Large intestine (tissue), 3 donors: ENCODE data around the gene KRTAP10-3. TPM values are rescaled to one million over a fixed set of nuclear protein-coding genes. Genes with fewer than 3 reads are reported as not detected.
A peak's percentile ranks its signal among the peaks of the same experiment; 100 is the strongest.
"Not testable (repeated sequence)": the region's sequence is repeated elsewhere in the genome, so short reads cannot be mapped to it uniquely, and the experiment has no call there.

ENCODE experiments used
- DNase-seq, 2 donors: peaks; one replicate each; pipeline versions ENCODE4 v3.0.0 to v3.0.0-alpha.2; 2013
- H3K27ac ChIP-seq: one replicate; pipeline ENCODE4 v1.5.1; 2013; ENCODE audit warnings: low read length
- H3K27me3 ChIP-seq: 2 replicates; pipeline ENCODE4 v1.6.1; 2013; ENCODE audit warnings: low read length; ENCODE audit not compliant: control insufficient read depth, insufficient read depth
- H3K36me3 ChIP-seq: 2 replicates; pipeline ENCODE4 v1.6.1; 2013; ENCODE audit warnings: low read length; ENCODE audit not compliant: control insufficient read depth, insufficient read depth
- H3K4me1 ChIP-seq: one replicate; pipeline ENCODE4 v1.6.1; 2013; ENCODE audit warnings: low read length; ENCODE audit not compliant: control insufficient read depth, insufficient read depth
- H3K4me3 ChIP-seq: one replicate; pipeline ENCODE4 v1.5.1; 2013; ENCODE audit warnings: low read length
- H3K9me3 ChIP-seq: one replicate; pipeline ENCODE4 v1.6.1; 2013; ENCODE audit warnings: mild to moderate bottlenecking, low read depth, low read length, moderate library complexity; ENCODE audit not compliant: control insufficient read depth
- WGBS: methylation state at CpG from one replicate; pipeline ENCODE4 v1.1.5; 2013; ENCODE audit warnings: low lambda C conversion rate; ENCODE audit not compliant: insufficient coverage; 5-methylcytosine and 5-hydroxymethylcytosine counted together
- polyA plus RNA-seq: library from polyadenylated mRNA; unstranded; fragments of 120-200 nt; gene quantifications from one replicate; pipeline ENCODE4 v1.2.1, GENCODE V29; 2013

KRTAP10-3 gene
- polyA plus RNA-seq, 1 donor = not detected

DNA sequence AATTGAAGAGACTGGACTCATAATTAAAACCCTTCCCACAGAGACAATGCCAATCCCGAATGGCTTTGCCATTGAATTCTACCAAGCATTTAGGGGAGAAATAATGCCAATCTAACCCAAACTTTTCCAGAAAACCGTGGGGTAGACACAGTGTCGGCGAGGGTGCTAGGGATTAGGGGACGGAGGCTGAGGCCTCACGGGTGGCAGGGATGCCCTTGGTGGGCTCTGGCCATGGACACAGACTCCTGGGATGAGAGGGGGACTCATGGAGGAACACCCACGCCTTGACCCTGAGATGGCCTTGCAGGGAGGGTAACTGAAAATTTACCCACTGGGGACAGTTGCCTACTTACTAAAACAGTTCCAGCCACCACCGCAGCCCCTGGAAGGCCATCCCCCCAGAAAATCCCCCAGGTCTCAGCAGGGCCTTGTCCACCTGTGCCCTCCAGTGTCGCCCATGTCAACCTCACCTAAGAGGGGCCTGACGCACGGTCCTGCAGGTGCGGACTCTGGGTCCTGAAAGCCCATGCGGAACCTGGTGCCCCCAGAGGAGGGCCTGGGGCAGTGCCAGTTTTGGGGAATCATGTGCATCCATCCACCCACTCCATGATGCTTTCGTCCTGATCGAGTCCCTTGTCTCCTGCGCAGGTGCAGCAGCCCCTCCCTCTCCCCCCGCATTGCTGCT is 19.9 kb upstream of the KRTAP10-3 start:
- no peaks in the 10 kb centered on the region for H3K36me3 ChIP-seq
- H3K27me3 ChIP-seq = no peaks in the 10 kb centered on the region
- DNase-seq = no peak
- peaks cover 21% of the 10 kb centered on the region for H3K9me3 ChIP-seq
- peaks cover 3% of the 10 kb centered on the region for H3K4me1 ChIP-seq
- WGBS = no CpG with 5 or more reads among the region's 17 CpGs
- H3K27ac ChIP-seq = no peak overlapping the region
- no peak overlapping the region for H3K4me3 ChIP-seq

DNA sequence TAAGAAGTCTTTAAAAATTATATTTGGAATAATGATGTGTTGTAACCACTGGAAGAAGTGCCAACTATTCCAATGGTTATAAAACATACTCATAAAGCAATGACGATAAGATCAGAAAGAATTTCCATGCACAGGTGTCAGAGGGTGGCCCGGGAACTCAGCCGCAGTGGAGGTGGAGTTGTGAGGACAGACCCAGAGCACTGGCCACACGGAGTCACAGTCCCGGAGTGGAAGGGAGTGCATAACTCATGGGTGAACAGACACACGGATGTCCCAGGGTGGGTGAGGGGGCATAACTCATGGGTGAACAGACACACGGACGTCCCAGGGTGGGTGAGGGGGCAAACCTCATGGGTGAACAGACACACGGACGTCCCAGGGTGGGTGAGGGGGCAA is 17.4 kb upstream of the KRTAP10-3 start:
- no peak for DNase-seq
- no CpG with 5 or more reads among the region's 10 CpGs for WGBS

DNA sequence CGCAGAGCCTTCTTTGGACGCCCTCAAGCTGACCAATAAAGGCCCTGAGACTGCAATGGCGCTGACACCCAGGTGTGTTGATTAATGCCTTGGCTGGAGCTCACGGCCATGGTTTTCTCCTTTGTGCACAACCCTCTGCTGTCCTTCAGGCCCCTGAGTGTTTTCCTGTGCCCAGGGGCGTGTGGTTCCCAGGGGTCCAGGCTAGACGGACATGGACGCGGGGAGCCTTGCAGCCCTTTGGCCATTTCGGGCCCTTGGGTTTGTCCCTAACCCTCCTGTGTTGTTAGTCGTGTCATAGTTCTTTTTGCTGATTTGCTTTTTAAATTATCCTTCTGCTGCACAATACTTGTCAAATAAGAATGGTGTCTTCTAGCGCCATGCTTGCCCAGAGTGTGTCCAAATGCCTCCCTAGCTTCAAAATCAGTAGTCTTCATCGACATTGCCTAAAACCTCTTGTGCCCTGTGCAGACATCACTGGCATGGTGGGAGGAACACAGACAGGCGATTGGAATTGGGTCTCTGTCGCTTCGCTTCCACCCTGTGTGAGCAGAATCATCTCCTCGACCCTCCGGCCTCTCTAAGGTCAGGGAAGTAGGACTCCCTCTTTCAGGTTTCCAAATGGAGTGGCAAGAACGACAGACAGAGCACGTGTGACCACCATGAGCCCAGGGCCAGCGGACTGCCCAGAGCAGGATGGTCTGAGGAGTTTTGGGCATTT is 16.9 kb upstream of the KRTAP10-3 start:
- Histone ChIP-seq H3K4me3 (no peak overlapping the region), H3K27ac (no peak overlapping the region), H3K27me3 (no peaks in the 10 kb centered on the region), H3K9me3 (peaks cover 21% of the 10 kb centered on the region), H3K4me1 (peaks cover 3% of the 10 kb centered on the region), H3K36me3 (no peaks in the 10 kb centered on the region)
- DNase-seq = no peak
- WGBS = 100% methylated on average over 2 of the region's 20 CpGs

More for the DNA sequence above, 17.4 kb upstream of the KRTAP10-3 start:
- H3K27me3 ChIP-seq = no peaks in the 10 kb centered on the region
- peaks cover 3% of the 10 kb centered on the region for H3K4me1 ChIP-seq
- peaks cover 22% of the 10 kb centered on the region for H3K9me3 ChIP-seq
- no peak overlapping the region for H3K4me3 ChIP-seq
- no peak overlapping the region for H3K27ac ChIP-seq
- H3K36me3 ChIP-seq = no peaks in the 10 kb centered on the region

DNA sequence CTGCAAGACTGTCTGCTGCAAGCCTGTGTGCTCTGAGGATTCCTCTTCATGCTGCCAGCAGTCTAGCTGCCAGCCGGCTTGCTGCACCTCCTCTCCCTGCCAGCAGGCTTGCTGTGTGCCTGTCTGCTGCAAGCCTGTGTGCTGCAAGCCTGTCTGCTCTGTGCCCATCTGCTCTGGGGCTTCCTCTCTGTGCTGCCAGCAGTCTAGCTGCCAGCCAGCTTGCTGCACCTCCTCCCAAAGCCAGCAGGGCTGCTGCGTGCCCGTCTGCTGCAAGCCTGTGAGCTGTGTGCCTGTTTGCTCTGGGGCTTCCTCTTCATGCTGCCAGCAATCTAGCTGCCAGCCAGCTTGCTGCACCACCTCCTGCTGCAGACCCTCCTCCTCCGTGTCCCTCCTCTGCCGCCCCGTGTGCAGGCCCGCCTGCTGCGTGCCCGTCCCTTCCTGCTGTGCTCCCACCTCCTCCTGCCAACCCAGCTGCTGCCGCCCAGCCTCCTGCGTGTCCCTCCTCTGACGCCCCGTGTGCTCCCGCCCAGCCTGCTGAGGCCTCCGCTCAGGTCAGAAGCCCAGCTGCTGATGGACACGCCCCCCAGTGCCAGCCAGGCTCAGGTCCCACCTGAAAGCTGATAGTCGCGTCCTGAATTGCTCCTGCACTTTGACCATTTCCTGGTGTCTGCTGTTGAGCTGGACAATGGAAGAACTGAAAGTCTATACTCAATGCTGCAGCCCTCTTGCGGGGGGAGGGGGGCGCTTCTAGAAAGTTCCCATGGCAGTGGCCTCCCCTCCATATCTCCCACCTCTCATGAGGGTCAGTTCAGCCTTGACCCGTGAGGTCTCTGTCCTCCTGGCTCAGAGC is 16.1 kb upstream of the KRTAP10-3 start:
- DNase-seq = peak; percentile 78 to 81
- no peak overlapping the region for H3K4me3 ChIP-seq
- peaks cover 17% of the 10 kb centered on the region for H3K9me3 ChIP-seq
- WGBS = no CpG with 5 or more reads among the region's 21 CpGs
- no peaks in the 10 kb centered on the region for H3K36me3 ChIP-seq
- H3K4me1 ChIP-seq = peaks cover 3% of the 10 kb centered on the region
- H3K27ac ChIP-seq = no peak overlapping the region
- no peaks in the 10 kb centered on the region for H3K27me3 ChIP-seq

DNA sequence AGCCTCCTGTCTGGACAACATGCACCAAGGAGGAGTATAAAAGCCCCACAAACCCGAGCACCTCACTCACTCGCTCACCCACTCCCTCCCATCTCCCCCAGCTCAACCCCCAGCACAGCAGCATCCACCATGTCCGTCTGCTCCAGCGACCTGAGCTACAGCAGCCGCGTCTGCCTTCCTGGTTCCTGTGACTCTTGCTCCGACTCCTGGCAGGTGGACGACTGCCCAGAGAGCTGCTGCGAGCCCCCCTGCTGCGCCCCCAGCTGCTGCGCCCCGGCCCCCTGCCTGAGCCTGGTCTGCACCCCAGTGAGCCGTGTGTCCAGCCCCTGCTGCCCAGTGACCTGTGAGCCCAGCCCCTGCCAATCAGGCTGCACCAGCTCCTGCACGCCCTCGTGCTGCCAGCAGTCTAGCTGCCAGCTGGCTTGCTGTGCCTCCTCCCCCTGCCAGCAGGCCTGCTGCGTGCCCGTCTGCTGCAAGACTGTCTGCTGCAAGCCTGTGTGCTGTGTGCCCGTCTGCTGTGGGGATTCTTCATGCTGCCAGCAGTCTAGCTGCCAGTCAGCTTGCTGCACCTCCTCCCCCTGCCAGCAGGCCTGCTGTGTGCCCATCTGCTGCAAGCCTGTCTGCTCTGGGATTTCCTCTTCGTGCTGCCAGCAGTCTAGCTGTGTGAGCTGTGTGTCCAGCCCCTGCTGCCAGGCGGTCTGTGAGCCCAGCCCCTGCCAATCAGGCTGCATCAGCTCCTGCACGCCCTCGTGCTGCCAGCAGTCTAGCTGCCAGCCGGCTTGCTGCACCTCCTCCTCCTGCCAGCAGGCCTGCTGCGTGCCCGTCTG is 15.2 kb upstream of the KRTAP10-3 start, which contains the start of gene KRTAP10-4:
TSS of gene KRTAP10-4 (plus strand) at position 100 of the 827 bp plus-strand sequence. CDS start at position 130, 30 bp downstream.
- not testable (repeated sequence) for H3K27ac ChIP-seq, H3K27me3 ChIP-seq, DNase-seq, H3K36me3 ChIP-seq, H3K4me1 ChIP-seq, H3K4me3 ChIP-seq
- H3K9me3 ChIP-seq = peaks cover 12% of the 10 kb centered on the region
- no CpG with 5 or more reads among the region's 25 CpGs for WGBS

DNA sequence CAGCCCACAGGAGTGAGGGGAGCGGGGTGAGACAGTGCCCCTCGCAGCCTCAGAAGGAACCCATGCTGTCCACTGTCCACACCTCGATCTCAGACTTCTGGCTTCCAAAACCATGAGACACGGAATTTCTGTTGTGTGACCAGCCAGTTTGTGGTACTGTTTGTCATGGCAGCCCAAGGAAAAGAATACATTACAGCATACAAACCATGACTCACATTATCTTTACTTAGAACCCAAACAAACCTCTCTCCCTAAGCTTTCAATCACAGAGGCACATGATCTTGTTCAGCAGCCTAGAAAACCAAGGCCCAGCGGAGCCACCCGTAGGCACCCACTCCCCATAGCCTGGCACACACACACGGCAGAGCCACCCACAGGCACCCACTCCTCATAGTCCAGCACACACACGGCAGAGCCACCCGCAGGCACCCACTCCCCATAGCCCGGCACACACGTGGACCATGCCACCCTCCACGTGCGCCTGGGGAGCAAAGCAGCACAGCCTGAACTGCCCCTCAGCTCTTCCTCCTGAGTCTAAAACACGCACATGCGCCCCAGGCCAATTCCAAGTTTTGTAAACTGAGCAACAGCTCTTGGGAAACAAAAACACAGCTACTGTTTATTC is 14.5 kb upstream of the KRTAP10-3 start:
- no peak for DNase-seq
- H3K4me3 ChIP-seq = no peak overlapping the region
- H3K36me3 ChIP-seq = no peaks in the 10 kb centered on the region
- no peaks in the 10 kb centered on the region for H3K27me3 ChIP-seq
- peaks cover 6% of the 10 kb centered on the region for H3K9me3 ChIP-seq
- no peak overlapping the region for H3K27ac ChIP-seq
- no CpG with 5 or more reads among the region's 15 CpGs for WGBS
- H3K4me1 ChIP-seq = peaks cover 3% of the 10 kb centered on the region

DNA sequence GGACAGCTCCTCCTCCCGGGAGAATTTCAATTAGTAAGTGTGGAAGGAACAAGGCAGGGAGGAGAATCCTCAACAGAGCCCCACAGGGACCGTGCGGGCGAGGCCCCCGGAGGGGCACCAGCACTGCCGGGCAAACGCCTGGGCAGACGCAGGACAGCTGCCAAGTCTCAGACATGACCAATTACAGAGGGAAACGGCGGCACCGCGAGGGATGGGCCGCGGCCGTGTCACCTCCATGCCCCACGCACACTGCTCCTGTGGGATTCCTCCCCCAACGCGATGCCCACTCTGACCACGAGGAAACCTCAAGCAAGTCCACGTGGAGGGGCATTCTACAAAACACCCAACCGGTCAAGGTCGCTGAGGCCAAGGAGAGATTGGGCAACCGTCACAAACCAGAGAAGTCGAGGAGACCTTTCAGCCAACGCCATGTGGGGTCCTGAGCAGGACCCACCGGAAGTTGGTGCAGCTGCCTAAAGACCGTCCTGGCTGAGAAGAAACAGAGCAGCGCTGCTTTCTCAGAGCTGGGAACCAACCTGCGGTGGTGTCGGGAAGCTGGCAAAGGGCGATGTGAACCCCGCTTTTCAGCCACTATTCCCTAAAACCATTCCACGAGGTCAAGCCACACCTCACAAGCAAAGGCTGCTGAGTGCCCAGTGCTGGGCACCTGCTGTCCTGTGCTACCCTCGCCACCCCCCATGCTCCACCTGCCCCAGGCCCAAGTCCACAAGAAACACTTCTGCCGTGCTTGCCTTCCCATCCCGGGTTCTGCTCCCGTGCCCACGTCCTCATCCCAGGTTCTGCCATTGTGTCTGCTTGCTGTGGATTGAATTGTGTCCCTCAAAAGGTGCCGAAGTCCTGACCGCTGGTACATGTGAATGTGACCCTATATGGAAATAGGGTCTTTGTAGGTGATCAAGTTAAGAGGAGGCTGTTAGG is 13.5 kb upstream of the KRTAP10-3 start:
- peaks cover 6% of the 10 kb centered on the region for H3K9me3 ChIP-seq
- no peak overlapping the region for H3K4me3 ChIP-seq
- peaks cover 3% of the 10 kb centered on the region for H3K4me1 ChIP-seq
- WGBS = no CpG with 5 or more reads among the region's 40 CpGs
- H3K27ac ChIP-seq = no peak overlapping the region
- DNase-seq = no peak
- no peaks in the 10 kb centered on the region for H3K36me3 ChIP-seq
- H3K27me3 ChIP-seq = no peaks in the 10 kb centered on the region

DNA sequence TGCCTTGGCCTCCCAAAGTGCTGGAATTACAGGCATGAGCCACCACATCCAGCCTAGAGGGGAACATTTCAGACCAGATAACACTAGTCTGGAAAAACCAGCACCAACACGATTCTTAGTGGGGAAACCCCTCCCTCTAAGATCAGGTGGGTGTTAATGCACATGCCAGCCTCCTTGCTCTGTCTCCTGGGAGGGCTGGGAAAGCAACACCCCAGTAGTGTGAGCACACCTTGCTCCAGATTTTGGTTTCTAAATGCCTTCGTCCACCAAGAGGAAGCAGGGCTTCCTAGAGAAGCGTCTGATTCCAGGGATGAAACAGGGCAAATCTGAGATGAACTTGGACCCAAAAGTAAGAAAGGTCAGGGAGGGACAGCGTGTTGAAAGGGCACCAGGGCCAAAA is 12.7 kb upstream of the KRTAP10-3 start:
- Histone ChIP-seq H3K27ac (no peak overlapping the region), H3K27me3 (no peaks in the 10 kb centered on the region), H3K4me3 (no peak overlapping the region), H3K36me3 (no peaks in the 10 kb centered on the region), H3K9me3 (peaks cover 6% of the 10 kb centered on the region), H3K4me1 (peaks cover 3% of the 10 kb centered on the region)
- no peak for DNase-seq
- 100% methylated on average over 1 of the region's 4 CpGs for WGBS
